Natural killer cell (primary cell): ENCODE results near the gene TPST1. TPM values are rescaled to one million over a fixed set of nuclear protein-coding genes. Genes with fewer than 3 reads are reported as not detected.
"Not testable (repeated sequence)": the region's sequence is repeated elsewhere in the genome, so short reads cannot be mapped to it uniquely, and the experiment has no call there.

Experiments
- ATAC-seq, 3 donors: fragments of 150-1000 bp in 2 of 3; fragments of 200-7000 bp in 1 of 3; cut with Tn5 transposase; 1 replicate in 1 of 3; 2 replicates in 2 of 3; pipeline ENCODE4 v1.10.0; 2021; ENCODE audit warnings: mild to moderate bottlenecking in 2 of 3, moderate library complexity in 2 of 3
- DNase-seq, 2 donors: peaks; one replicate each; pipeline versions ENCODE4 v3.0.0 to v3.0.0-alpha.2; 2013 to 2021; ENCODE audit warnings: mixed read lengths in 1 of 2
- H3K27ac ChIP-seq: one replicate; pipeline ENCODE4 v1.5.1; 2013; ENCODE audit warnings: mild to moderate bottlenecking, low read length
- H3K27me3 ChIP-seq: one replicate; pipeline ENCODE4 v1.6.1; 2013; ENCODE audit warnings: low read length; ENCODE audit not compliant: control insufficient read depth, insufficient read depth
- H3K36me3 ChIP-seq: one replicate; pipeline ENCODE4 v1.6.1; 2013; ENCODE audit warnings: low read length; ENCODE audit not compliant: control insufficient read depth, insufficient read depth
- H3K4me1 ChIP-seq: one replicate; pipeline ENCODE4 v1.6.1; 2013; ENCODE audit warnings: low read length; ENCODE audit not compliant: control insufficient read depth, insufficient read depth
- H3K4me3 ChIP-seq: one replicate; pipeline ENCODE4 v1.5.1; 2013; ENCODE audit warnings: low read length
- H3K9me3 ChIP-seq: one replicate; pipeline ENCODE4 v1.6.1; 2013; ENCODE audit warnings: low read length; ENCODE audit not compliant: control insufficient read depth, insufficient read depth
- H3K27ac Mint-ChIP-seq, 2 donors: one replicate each; pipeline ENCODE4 v1.8.0; 2022; ENCODE audit warnings: mild to moderate bottlenecking in 2 of 2, mixed read lengths in 2 of 2, moderate library complexity in 1 of 2
- H3K27me3 Mint-ChIP-seq, 2 donors: one replicate each; pipeline ENCODE4 v1.8.0; 2022; ENCODE audit warnings: low read depth in 2 of 2, mixed read lengths in 2 of 2
- H3K36me3 Mint-ChIP-seq: one replicate; pipeline ENCODE4 v1.8.0; 2022; ENCODE audit warnings: mixed read lengths
- H3K4me1 Mint-ChIP-seq, 2 donors: one replicate each; pipeline ENCODE4 v1.8.0; 2022; ENCODE audit warnings: mixed read lengths in 2 of 2
- H3K4me3 Mint-ChIP-seq: one replicate; pipeline ENCODE4 v1.8.0; 2022; ENCODE audit warnings: mild to moderate bottlenecking, moderate library complexity, mixed read lengths
- H3K9me3 Mint-ChIP-seq, 2 donors: one replicate each; pipeline ENCODE4 v1.8.0; 2022; ENCODE audit warnings: mixed read lengths in 2 of 2
- CTCF ChIP-seq: fragments of 200-600 bp; IDR thresholded peaks from one replicate; pipeline ENCODE4 v1.8.0; 2022; ENCODE audit warnings: antibody characterized with exemption
- WGBS: methylation state at CpG from one replicate; pipeline ENCODE4 v1.1.7; 2013; ENCODE audit warnings: missing lambda C conversion rate; ENCODE audit not compliant: insufficient coverage; 5-methylcytosine and 5-hydroxymethylcytosine counted together
- intact Hi-C: fragments of 100-400 bp; cut with micrococcal nuclease; formaldehyde crosslinking; loops from one replicate; pipeline ENCODE4 v1.14.2; 2022
- total RNA-seq, 4 donors: library from RNA; stranded (reverse); fragments of 120-200 nt in 1 of 4; gene quantifications; one replicate each; pipeline versions ENCODE4 v1.2.3 to v1.2.4, GENCODE V29; 2013 to 2022

The TPST1 gene
- total RNA-seq, 3 donors from 2014 or later (not counting 1 experiment from before 2014, with no cell fraction given): 10.4 to 17.3 (median 14.3) TPM

DNA sequence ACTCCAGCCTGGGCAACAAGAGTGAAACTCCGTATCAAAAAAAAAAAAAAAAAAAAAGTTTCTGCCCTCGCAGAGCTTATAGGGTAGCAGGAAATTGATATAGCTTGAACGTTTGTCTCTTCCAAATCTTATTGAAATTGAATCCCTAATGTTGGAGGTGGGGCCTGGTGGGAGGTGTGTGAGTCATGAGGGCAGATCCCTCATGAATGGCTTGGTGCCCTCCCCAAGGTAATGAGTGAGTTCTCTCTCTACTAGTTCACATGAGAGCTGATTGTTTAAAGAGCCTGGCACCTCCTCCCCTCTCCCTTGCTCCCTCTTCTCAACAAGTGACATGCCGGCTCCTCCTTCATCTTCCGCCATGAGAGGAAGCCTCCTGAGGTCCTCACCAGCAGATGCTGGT, 193.7 kb downstream of the TPST1 start:
- H3K36me3 ChIP-seq, H3K4me3 ChIP-seq, H3K27ac ChIP-seq, H3K4me3 Mint-ChIP-seq, H3K27ac Mint-ChIP-seq, H3K9me3 Mint-ChIP-seq, intact Hi-C loops, H3K9me3 ChIP-seq, H3K4me1 ChIP-seq, H3K4me1 Mint-ChIP-seq, H3K27me3 ChIP-seq, DNase-seq, H3K27me3 Mint-ChIP-seq, ATAC-seq: not testable (repeated sequence)
- peaks cover 16% of the 10 kb centered on the region for H3K36me3 Mint-ChIP-seq
- 90% methylated on average over 5 of the region's 5 CpGs for WGBS

DNA sequence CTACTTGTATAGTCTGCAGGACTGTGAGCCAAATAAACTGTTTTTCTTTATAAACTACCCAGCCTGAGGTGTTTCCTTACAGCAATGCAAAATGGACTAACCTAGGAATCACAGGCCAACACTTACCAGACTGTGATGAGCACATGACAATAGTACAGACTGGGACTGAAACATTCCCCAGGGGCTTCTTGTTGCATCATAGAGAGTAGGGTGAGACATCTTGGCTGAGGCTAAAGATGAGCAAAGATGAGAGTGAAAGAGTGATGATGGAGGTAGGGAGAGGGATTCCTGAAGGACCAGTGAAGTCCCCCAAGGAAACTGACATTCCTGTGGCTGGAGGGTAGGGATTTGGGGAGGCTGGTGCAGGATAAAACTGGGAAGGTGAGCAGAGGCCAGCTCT, 194.4 kb downstream of the TPST1 start:
- Mint-ChIP-seq H3K27me3 (no peaks in the 10 kb centered on the region), H3K36me3 (peaks cover 16% of the 10 kb centered on the region), H3K27ac (no peak overlapping the region), H3K4me1 (no peaks in the 10 kb centered on the region), H3K9me3 (peaks cover 0 to 3% of the 10 kb centered on the region in 2 donors), H3K4me3 (no peak overlapping the region)
- Histone ChIP-seq H3K9me3 (peaks cover 2% of the 10 kb centered on the region), H3K4me3 (no peak overlapping the region), H3K36me3 (no peaks in the 10 kb centered on the region), H3K4me1 (no peaks in the 10 kb centered on the region), H3K27ac (no peak overlapping the region), H3K27me3 (no peaks in the 10 kb centered on the region)
- intact Hi-C loops: no loop called here
- no peak for ATAC-seq
- no peak for TF ChIP-seq CTCF
- DNase-seq: no peak

- Mint-ChIP-seq H3K27me3 (no peaks in the 10 kb centered on the region), H3K9me3 (peaks cover 0 to 3% of the 10 kb centered on the region in 2 donors), H3K4me3 (no peak overlapping the region), H3K36me3 (peaks cover 16% of the 10 kb centered on the region), H3K27ac (no peak overlapping the region), H3K4me1 (no peaks in the 10 kb centered on the region)
- no peak for TF ChIP-seq CTCF
- DNase-seq (no peak), ATAC-seq (no peak)
- Histone ChIP-seq H3K27me3 (no peaks in the 10 kb centered on the region), H3K9me3 (peaks cover 2% of the 10 kb centered on the region), H3K27ac (no peak overlapping the region), H3K4me3 (no peak overlapping the region), H3K4me1 (no peaks in the 10 kb centered on the region), H3K36me3 (no peaks in the 10 kb centered on the region)
- intact Hi-C loops: no loop called here
- 100% methylated on average over 1 of the region's 3 CpGs for WGBS
Measured at GRCh38 chr7:66400400-66400799, 195.3 kb downstream of the TPST1 start.

DNA sequence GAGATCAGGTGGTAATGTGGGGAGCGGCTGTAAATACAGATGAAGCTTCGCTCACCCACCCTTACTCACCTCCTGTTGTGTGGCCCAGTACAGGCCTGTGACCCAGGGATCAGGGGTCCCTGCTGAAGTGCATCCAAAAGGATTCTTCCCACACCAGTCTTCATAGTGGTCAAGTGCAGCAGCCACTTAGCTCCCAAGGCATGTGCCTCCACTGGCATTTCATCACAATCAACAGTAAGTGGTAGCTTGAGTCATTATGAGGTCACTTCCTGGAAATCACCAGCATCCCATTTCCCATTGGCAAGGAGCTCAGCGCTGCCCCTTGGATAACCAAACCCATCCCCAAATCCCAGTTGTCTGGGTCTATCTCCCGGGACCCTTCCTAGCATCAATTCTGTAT, 196.0 kb downstream of the TPST1 start:
- H3K4me1 ChIP-seq, H3K4me3 Mint-ChIP-seq, H3K27ac Mint-ChIP-seq, ATAC-seq, H3K27me3 ChIP-seq, H3K9me3 Mint-ChIP-seq, intact Hi-C loops, H3K36me3 ChIP-seq, DNase-seq, H3K4me3 ChIP-seq, H3K27me3 Mint-ChIP-seq, H3K27ac ChIP-seq, H3K4me1 Mint-ChIP-seq, H3K9me3 ChIP-seq: not testable (repeated sequence)
- peaks cover 16% of the 10 kb centered on the region for H3K36me3 Mint-ChIP-seq
- WGBS: 100% methylated on average over 3 of the region's 4 CpGs

DNA sequence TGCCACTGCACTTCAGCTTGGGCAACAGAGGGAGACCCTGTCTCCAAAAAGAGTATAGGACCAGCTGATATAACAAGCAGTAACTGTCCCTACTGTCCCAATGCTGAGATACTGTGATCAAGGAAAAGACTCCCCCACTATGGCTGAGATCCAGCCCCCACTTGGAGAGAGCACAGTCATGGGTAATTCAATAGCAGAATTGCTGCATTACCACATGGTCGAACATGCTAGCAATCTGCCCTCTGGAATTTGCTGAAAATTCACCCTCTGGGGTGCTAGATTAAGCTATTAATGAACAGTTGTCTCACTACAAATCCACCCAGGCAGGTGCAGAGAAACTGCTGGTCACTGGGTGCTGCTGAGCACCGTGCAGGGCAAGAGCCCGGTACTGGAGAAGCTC, 196.8 kb downstream of the TPST1 start:
- DNase-seq, H3K36me3 ChIP-seq, H3K27ac ChIP-seq, H3K9me3 Mint-ChIP-seq, H3K4me1 ChIP-seq, H3K27me3 Mint-ChIP-seq, H3K27ac Mint-ChIP-seq, H3K4me3 ChIP-seq, H3K4me1 Mint-ChIP-seq, H3K27me3 ChIP-seq, ATAC-seq, H3K4me3 Mint-ChIP-seq, intact Hi-C loops, H3K9me3 ChIP-seq: not testable (repeated sequence)
- WGBS: 92% methylated on average over 3 of the region's 3 CpGs
- H3K36me3 Mint-ChIP-seq: peaks cover 16% of the 10 kb centered on the region
